Stimulated activated CD4-positive, alpha-beta T cell treated with anti-CD3 and anti-CD28 coated beads, Interleukin-2, amount 100 ng/mL, for 24 hours (primary cell): ENCODE data around the gene HOXC10.

Experiments used
- DNase-seq, 2 donors: peaks; one replicate each; pipeline ENCODE4 v3.0.0-alpha.2; 2020

Gene HOXC10

GRCh38 chr12:53984901-53985691 lies at the start of gene HOXC10:
TSS of gene HOXC10 (plus strand) at chr12:53985146. CDS start at chr12:53985260, 114 bp downstream.
- DNase-seq: peak; percentile 74 to 93

- DNase-seq: no peak
Observed at GRCh38 chr12:53935383-53936341, 49.3 kb upstream of the HOXC10 start.

- DNase-seq: no peak
Observed at GRCh38 chr12:53937099-53937498, 47.8 kb upstream of the HOXC10 start.

- no peak for DNase-seq
Observed at GRCh38 chr12:53937596-53938325, 47.2 kb upstream of the HOXC10 start.

- peak in 1 of 2 donors; percentile 70 for DNase-seq
Observed at GRCh38 chr12:53938326-53939140, 46.4 kb upstream of the HOXC10 start, which contains the start of gene HOXC13. TSS of gene HOXC13 (plus strand) at chr12:53938831. CDS start at chr12:53938907, 76 bp downstream.

- no peak for DNase-seq
Observed at GRCh38 chr12:53939141-53940108, 45.5 kb upstream of the HOXC10 start.

- no peak for DNase-seq
Observed at GRCh38 chr12:53940443-53941014, 44.4 kb upstream of the HOXC10 start.

GRCh38 chr12:53941187-53941586 lies 43.8 kb upstream of the HOXC10 start:
- DNase-seq: no peak

- no peak for DNase-seq
Observed at GRCh38 chr12:53941750-53942149, 43.2 kb upstream of the HOXC10 start.

- no peak for DNase-seq
Observed at GRCh38 chr12:53942467-53942997, 42.4 kb upstream of the HOXC10 start.

GRCh38 chr12:53944209-53944608 lies 40.7 kb upstream of the HOXC10 start:
- no peak for DNase-seq

GRCh38 chr12:53944907-53945847 lies 39.8 kb upstream of the HOXC10 start:
- DNase-seq: no peak

GRCh38 chr12:53947743-53948142 lies 37.2 kb upstream of the HOXC10 start:
- DNase-seq: no peak

GRCh38 chr12:53948650-53949593 lies 36.0 kb upstream of the HOXC10 start:
- DNase-seq: no peak

GRCh38 chr12:53949631-53950436 lies 35.1 kb upstream of the HOXC10 start:
- no peak for DNase-seq

- DNase-seq: no peak
Observed at GRCh38 chr12:53950437-53950773, 34.5 kb upstream of the HOXC10 start.
